ENCODE data around the gene ASPHD1.

The ASPHD1 gene

GRCh38 chr16:29950806-29951461 lies 50.6 kb downstream of the ASPHD1 start:
- no peak for DNase-seq

DNA sequence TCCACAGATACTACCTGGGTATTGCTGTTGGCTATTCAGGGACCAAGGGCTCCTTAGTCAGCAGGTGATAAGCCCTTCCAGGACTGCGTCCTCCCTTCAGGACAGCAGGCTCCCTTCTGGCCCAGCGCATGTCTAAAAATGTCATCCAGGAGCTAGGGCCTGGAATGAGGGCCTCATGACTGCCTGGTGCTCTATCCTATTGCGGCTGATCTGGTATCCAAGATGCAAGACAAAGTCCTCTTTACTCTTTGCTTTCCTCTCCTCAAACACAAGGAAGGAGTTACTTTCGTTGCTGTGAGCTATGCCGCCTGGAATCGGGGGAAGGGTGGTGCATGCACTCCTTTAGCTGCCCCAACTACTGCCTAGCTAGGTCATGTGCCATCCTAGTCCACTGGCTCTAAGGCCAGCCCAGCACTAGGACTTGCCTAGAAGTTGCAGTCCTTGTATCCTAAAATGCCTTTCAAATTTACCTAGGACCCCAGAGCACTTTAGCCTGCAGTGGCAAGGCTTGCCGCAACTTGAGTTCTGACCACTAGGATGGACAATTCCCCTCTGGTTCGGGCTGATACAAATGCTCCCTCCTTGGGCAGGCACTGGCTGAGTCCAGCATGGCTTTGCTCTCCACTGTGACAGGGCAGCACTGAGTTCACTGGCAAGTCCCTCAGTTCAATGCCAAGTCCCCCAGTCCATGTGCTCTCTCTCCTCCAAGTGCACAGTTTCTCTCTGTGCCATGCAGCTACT lies 51.5 kb downstream of the ASPHD1 start:
- DNase-seq, result no peak

Data from CD4-positive, alpha-beta T cell treated with Interleukin-21 for 1 hour (primary cell).